WERI-Rb-1 (cell line): ENCODE measurements around the gene SERINC2.

ENCODE experiments used
- DNase-seq: peaks from one replicate; pipeline ENCODE4 v3.0.0-alpha.2; 2020
- H3K27ac ChIP-seq: fragments of 250-450 bp; sonication (Bioruptor Pico); 2 replicates; pipeline ENCODE4 v1.5.1; 2020; ENCODE audit warnings: mild to moderate bottlenecking, moderate library complexity
- H3K27me3 ChIP-seq: fragments of 250-450 bp; sonication (Bioruptor Pico); 2 replicates; pipeline ENCODE4 v1.5.1; 2021; ENCODE audit warnings: mild to moderate bottlenecking, low read depth, moderate library complexity; ENCODE audit not compliant: insufficient read depth, severe bottlenecking
- H3K36me3 ChIP-seq: fragments of 250-450 bp; sonication (Bioruptor Pico); 2 replicates; pipeline ENCODE4 v1.5.1; 2020; ENCODE audit warnings: mild to moderate bottlenecking, moderate library complexity
- H3K4me3 ChIP-seq: 2 replicates; pipeline ENCODE4 v1.5.1; 2011; ENCODE audit warnings: low read depth, mild to moderate bottlenecking, control low read depth, low read length
- H3K9me3 ChIP-seq: fragments of 250-450 bp; sonication (Bioruptor Pico); 2 replicates; pipeline ENCODE4 v1.5.1; 2021; ENCODE audit warnings: mild to moderate bottlenecking, moderate library complexity; ENCODE audit not compliant: severe bottlenecking
- TF ChIP-seq, protein P1 (sequence below): IDR thresholded peaks from 2 replicates; pipeline ENCODE4 v1.5.1; 2011; ENCODE audit warnings: low read depth, mild to moderate bottlenecking, control low read depth, inconsistent platforms, low read length

The SERINC2 gene

DNA sequence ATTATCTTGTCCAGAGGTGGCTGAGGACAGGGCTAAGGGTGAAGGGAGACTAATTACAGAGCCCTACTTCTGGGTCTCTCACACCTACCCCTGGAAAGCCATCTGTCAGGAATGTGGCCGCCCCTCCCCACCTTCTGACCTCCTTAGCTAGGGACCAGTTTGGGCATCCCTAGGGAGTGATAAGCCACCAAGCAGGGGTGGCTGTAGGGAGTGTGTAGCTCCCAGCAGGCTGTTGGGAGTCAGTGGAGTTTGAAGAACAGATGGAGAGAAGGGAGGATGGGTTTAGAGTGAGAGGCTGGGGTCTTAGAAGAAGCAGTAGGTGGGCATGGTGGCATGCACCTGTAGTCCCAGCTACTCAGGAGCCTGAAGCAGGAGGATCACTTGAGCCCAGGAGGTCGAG is 808 bp upstream of the SERINC2 start:
- TF ChIP-seq, protein P1, sequence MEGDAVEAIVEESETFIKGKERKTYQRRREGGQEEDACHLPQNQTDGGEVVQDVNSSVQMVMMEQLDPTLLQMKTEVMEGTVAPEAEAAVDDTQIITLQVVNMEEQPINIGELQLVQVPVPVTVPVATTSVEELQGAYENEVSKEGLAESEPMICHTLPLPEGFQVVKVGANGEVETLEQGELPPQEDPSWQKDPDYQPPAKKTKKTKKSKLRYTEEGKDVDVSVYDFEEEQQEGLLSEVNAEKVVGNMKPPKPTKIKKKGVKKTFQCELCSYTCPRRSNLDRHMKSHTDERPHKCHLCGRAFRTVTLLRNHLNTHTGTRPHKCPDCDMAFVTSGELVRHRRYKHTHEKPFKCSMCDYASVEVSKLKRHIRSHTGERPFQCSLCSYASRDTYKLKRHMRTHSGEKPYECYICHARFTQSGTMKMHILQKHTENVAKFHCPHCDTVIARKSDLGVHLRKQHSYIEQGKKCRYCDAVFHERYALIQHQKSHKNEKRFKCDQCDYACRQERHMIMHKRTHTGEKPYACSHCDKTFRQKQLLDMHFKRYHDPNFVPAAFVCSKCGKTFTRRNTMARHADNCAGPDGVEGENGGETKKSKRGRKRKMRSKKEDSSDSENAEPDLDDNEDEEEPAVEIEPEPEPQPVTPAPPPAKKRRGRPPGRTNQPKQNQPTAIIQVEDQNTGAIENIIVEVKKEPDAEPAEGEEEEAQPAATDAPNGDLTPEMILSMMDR, result no peak
- DNase-seq, result no peak
- H3K4me3 ChIP-seq, result no peak overlapping the region
- no peaks in the 10 kb centered on the region for H3K27me3 ChIP-seq
- H3K36me3 ChIP-seq, result no peaks in the 10 kb centered on the region
- H3K27ac ChIP-seq, result no peak overlapping the region
- no peaks in the 10 kb centered on the region for H3K9me3 ChIP-seq

- Histone ChIP-seq H3K4me3 (peak overlapping the region; percentile 73), H3K27ac (peak overlapping the region; percentile 32), H3K36me3 (no peaks in the 10 kb centered on the region), H3K9me3 (no peaks in the 10 kb centered on the region), H3K27me3 (no peaks in the 10 kb centered on the region)
- DNase-seq, result peak; percentile 34
- TF ChIP-seq, protein P1, result no peak
Measured at GRCh38 chr1:31413405-31414001, 490 bp downstream of the SERINC2 start.

DNA sequence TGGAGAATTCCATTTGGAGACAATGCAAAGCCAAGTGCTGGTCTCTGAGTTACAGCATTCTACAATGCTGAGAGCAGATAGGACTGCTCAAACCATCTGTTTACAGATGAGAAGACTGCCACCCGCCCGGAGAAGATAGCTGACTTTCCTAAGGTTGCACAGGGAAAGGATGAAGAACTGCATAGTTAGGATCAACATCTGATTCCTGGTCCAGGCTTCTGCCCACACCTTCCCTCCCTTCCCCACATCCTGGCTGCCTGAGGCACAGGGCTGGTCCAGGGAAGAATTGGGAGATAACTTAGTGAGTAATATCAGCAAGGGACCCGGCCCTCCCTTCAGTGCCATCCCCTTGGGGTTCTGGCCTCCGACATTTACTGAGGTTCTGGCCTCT is 2.0 kb downstream of the SERINC2 start:
- Histone ChIP-seq H3K36me3 (no peaks in the 10 kb centered on the region), H3K27ac (no peak overlapping the region), H3K27me3 (no peaks in the 10 kb centered on the region), H3K9me3 (no peaks in the 10 kb centered on the region), H3K4me3 (no peak overlapping the region)
- no peak for DNase-seq
- TF ChIP-seq, protein P1, result no peak

- no peak for DNase-seq
- H3K4me3 ChIP-seq, result no peak overlapping the region
- no peak overlapping the region for H3K27ac ChIP-seq
- TF ChIP-seq, protein P1, result no peak
- no peaks in the 10 kb centered on the region for H3K36me3 ChIP-seq
- no peaks in the 10 kb centered on the region for H3K27me3 ChIP-seq
- H3K9me3 ChIP-seq, result no peaks in the 10 kb centered on the region
Measured at GRCh38 chr1:31415658-31416057, 2.6 kb downstream of the SERINC2 start.

GRCh38 chr1:31416101-31416736 is 3.2 kb downstream of the SERINC2 start:
- no peaks in the 10 kb centered on the region for H3K27me3 ChIP-seq
- no peaks in the 10 kb centered on the region for H3K9me3 ChIP-seq
- TF ChIP-seq, protein P1, result no peak
- no peaks in the 10 kb centered on the region for H3K36me3 ChIP-seq
- H3K27ac ChIP-seq, result no peak overlapping the region
- H3K4me3 ChIP-seq, result no peak overlapping the region
- no peak for DNase-seq

GRCh38 chr1:31417148-31417547 is 4.1 kb downstream of the SERINC2 start:
- Histone ChIP-seq H3K27ac (no peak overlapping the region), H3K9me3 (no peaks in the 10 kb centered on the region), H3K4me3 (no peak overlapping the region), H3K36me3 (no peaks in the 10 kb centered on the region), H3K27me3 (no peaks in the 10 kb centered on the region)
- TF ChIP-seq, protein P1, result no peak
- DNase-seq, result no peak
